Fibroblast of lung (primary cell): ENCODE results near the gene KIF26A. TPM values are rescaled to one million over a fixed set of nuclear protein-coding genes. Genes with fewer than 3 reads are reported as not detected.

Experiments used
- DNase-seq, 2 donors: peaks; one replicate each; pipeline versions ENCODE4 v3.0.0 to v3.0.0-alpha.2; 2010; ENCODE audit warnings: low read depth in 2 of 2
- H2AFZ ChIP-seq: 2 replicates; pipeline ENCODE4 v1.5.1; 2012; ENCODE audit warnings: low read length, control low read depth, inconsistent platforms
- H3K27ac ChIP-seq: 2 replicates; pipeline ENCODE4 v1.5.1; 2011; ENCODE audit warnings: low read length, control low read depth; ENCODE audit not compliant: insufficient read depth
- H3K27me3 ChIP-seq: 2 replicates; pipeline ENCODE4 v1.5.1; 2011; ENCODE audit warnings: mild to moderate bottlenecking, low read length; ENCODE audit not compliant: control insufficient read depth, insufficient read depth
- H3K36me3 ChIP-seq: 2 replicates; pipeline ENCODE4 v1.5.1; 2011; ENCODE audit warnings: low read length; ENCODE audit not compliant: control insufficient read depth, insufficient read depth
- H3K4me1 ChIP-seq: 2 replicates; pipeline ENCODE4 v1.5.1; 2011; ENCODE audit warnings: low read length; ENCODE audit not compliant: control insufficient read depth, insufficient read depth; ENCODE audit errors: extremely low read depth
- H3K4me2 ChIP-seq: 2 replicates; pipeline ENCODE4 v1.5.1; 2011; ENCODE audit warnings: low read length, control low read depth; ENCODE audit not compliant: insufficient read depth; ENCODE audit errors: extremely low read depth
- H3K4me3 ChIP-seq, 4 experiments: fragments of 200-600 bp in 1 of 4; sonication (generic) in 1 of 4; replicated peaks in 1 of 4; 2 replicates each; pipeline ENCODE4 v1.5.1; 2011 to 2016; ENCODE audit warnings: low read length in 4 of 4, low read depth in 3 of 4, mild to moderate bottlenecking in 3 of 4, control low read depth in 2 of 4, inconsistent platforms in 1 of 4, mixed read lengths in 1 of 4; ENCODE audit not compliant: insufficient read depth in 1 of 4; ENCODE audit errors: control extremely low read depth in 1 of 4
- H3K79me2 ChIP-seq: 2 replicates; pipeline ENCODE4 v1.5.1; 2012; ENCODE audit warnings: mild to moderate bottlenecking, low read length, inconsistent platforms; ENCODE audit not compliant: control insufficient read depth, insufficient read depth
- H3K9ac ChIP-seq: 2 replicates; pipeline ENCODE4 v1.5.1; 2011; ENCODE audit warnings: mild to moderate bottlenecking, low read length, control low read depth; ENCODE audit not compliant: insufficient read depth
- H3K9me3 ChIP-seq: 2 replicates; pipeline ENCODE4 v1.5.1; 2012; ENCODE audit warnings: low read depth, low read length; ENCODE audit not compliant: control insufficient read depth, insufficient read depth
- H4K20me1 ChIP-seq: 2 replicates; pipeline ENCODE4 v1.5.1; 2011; ENCODE audit warnings: low read length; ENCODE audit not compliant: control insufficient read depth, insufficient read depth; ENCODE audit errors: extremely low read depth
- EZH2 ChIP-seq: IDR thresholded peaks from 2 replicates; pipeline ENCODE4 v1.5.1; 2012; ENCODE audit warnings: low read length, control low read depth, mild to moderate bottlenecking; ENCODE audit errors: missing control alignments
- polyA plus RNA-seq, 2 donors: library from polyadenylated mRNA; depleted of rRNA in 1 of 2; stranded (reverse) in 1 of 2; unstranded in 1 of 2; fragments of >200 nt; gene quantifications; 2 replicates each; pipeline ENCODE4 v1.2.1, GENCODE V29; 2011 to 2012; ENCODE audit warnings: missing spikeins in 1 of 2
- total RNA-seq: library from RNA; depleted of rRNA; stranded (reverse); fragments of >200 nt; gene quantifications from 2 replicates; pipeline ENCODE4 v1.2.1, GENCODE V29; 2014
- TF ChIP-seq, protein P1 (sequence below), 2 donors: IDR thresholded peaks in 1 of 2; conservative IDR thresholded peaks in 1 of 2; 1 replicate in 1 of 2; 2 replicates in 1 of 2; pipeline ENCODE4 v1.5.1; 2011 to 2012; ENCODE audit warnings: low read length in 2 of 2, control low read depth in 1 of 2, inconsistent platforms in 1 of 2, low read depth in 1 of 2, mild to moderate bottlenecking in 1 of 2

Gene KIF26A
- total and polyA plus RNA-seq, 2 donors (not counting 1 experiment from before 2014, with no cell fraction given), result 0.01 to 2.0 TPM

DNA sequence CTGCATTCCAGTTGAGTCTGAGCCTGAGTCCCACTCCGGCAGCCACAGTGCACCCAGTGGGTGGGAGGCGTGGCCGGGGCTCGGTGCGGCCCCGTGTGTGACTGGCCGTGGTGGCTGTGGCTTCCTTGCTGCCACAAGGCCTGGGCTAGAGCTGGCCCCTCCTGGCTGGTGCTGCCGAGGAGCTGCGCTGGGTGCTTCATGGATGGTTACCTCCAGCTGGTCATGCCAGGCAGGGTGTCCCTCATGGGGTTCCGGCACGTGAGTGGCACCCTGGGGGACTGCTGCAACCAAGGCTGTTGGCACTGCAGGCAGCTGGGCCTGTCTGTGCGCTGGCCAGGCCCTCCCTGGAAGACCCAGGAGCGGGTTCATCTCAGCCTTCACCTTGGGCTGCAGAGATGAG, 62.7 kb downstream of the KIF26A start:
- no peak for DNase-seq
- Histone ChIP-seq H3K27me3 (no peaks in the 10 kb centered on the region), H3K9me3 (no peaks in the 10 kb centered on the region), H4K20me1 (no peaks in the 10 kb centered on the region), H3K9ac (no peak overlapping the region), H2AFZ (no peak overlapping the region), H3K4me2 (no peak overlapping the region), H3K4me1 (no peaks in the 10 kb centered on the region), H3K4me3 (no peak overlapping the region), H3K36me3 (no peaks in the 10 kb centered on the region), H3K79me2 (no peaks in the 10 kb centered on the region), H3K27ac (no peak overlapping the region)
- TF ChIP-seq, protein P1, sequence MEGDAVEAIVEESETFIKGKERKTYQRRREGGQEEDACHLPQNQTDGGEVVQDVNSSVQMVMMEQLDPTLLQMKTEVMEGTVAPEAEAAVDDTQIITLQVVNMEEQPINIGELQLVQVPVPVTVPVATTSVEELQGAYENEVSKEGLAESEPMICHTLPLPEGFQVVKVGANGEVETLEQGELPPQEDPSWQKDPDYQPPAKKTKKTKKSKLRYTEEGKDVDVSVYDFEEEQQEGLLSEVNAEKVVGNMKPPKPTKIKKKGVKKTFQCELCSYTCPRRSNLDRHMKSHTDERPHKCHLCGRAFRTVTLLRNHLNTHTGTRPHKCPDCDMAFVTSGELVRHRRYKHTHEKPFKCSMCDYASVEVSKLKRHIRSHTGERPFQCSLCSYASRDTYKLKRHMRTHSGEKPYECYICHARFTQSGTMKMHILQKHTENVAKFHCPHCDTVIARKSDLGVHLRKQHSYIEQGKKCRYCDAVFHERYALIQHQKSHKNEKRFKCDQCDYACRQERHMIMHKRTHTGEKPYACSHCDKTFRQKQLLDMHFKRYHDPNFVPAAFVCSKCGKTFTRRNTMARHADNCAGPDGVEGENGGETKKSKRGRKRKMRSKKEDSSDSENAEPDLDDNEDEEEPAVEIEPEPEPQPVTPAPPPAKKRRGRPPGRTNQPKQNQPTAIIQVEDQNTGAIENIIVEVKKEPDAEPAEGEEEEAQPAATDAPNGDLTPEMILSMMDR (conservative IDR thresholded peaks at IDR 0.05 in 1 of 2, IDR thresholded peaks at IDR 0.05 in 1 of 2; ENCODE audit: low read depth in 1 of 2, low read length in 2 of 2), result no peak
- TF ChIP-seq EZH2, result no peak

DNA sequence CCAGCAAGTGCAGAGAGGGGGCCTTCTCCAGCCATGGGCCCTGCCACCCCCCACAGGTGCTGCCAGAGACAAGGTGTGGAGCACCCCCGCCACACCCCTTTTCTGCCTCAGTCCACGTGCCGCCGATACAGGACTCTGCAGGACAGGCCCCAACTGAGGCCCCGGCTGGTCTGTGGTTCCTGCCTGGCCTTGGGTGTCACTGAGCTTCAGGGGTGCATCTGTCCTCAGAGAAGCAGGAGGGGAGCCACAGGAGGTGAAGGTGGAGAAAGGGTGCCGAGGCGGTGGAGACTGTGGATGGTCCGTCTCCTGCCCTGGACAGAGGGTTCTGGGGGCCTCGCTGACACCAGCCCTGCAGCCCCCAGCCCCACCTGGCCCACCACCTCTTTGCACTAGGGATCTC, 63.1 kb downstream of the KIF26A start:
- Histone ChIP-seq H3K4me3 (no peak overlapping the region), H3K27me3 (no peaks in the 10 kb centered on the region), H3K9ac (no peak overlapping the region), H3K4me1 (no peaks in the 10 kb centered on the region), H3K4me2 (no peak overlapping the region), H4K20me1 (no peaks in the 10 kb centered on the region), H3K36me3 (no peaks in the 10 kb centered on the region), H3K9me3 (no peaks in the 10 kb centered on the region), H3K79me2 (no peaks in the 10 kb centered on the region), H3K27ac (no peak overlapping the region), H2AFZ (no peak overlapping the region)
- no peak for DNase-seq
- TF ChIP-seq, protein P1 (conservative IDR thresholded peaks at IDR 0.05 in 1 of 2, IDR thresholded peaks at IDR 0.05 in 1 of 2; ENCODE audit: low read depth in 1 of 2, low read length in 2 of 2), result no peak
- no peak for TF ChIP-seq EZH2

DNA sequence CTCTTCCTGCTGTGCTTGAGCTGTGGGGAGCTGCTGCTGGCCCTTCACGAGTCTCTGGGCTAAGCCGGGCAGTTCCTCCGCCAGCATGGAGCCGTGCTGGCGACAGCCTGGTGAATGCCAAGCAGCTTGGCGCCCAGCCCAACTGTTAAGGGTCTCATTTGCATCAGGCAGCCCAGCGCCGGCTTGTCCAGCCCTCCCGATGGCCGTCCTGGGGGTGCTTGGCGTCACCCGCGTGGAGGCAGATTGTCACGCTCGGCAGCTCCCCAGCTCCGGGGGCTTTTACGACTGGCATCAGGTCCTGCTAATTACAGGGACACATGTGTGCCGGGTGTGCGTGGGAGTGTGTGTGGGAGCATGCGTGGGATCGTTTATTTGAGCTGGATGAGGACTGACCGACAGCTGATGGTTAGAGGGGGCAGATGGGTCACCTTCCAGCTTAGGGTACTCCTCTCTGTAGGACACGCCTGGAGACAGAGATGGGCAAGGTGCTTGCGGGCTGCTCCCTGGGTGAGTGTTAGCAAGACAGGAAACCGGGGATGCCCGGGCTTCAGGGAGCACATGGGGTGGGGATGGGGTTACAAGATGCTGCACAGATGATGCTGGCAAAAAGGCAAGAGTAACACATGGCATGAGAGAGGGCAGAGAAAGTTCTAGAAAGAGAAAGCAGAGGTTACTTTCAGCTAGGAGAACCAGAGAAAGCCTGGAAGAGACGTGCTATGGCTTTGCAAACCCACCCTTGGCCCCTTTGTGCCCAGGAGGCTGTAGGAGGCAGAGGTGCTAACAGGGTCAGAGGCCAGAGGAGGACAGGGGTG, 64.1 kb downstream of the KIF26A start:
- Histone ChIP-seq H3K79me2 (no peaks in the 10 kb centered on the region), H4K20me1 (no peaks in the 10 kb centered on the region), H3K9ac (no peak overlapping the region), H3K9me3 (no peaks in the 10 kb centered on the region), H3K36me3 (no peaks in the 10 kb centered on the region), H3K4me1 (no peaks in the 10 kb centered on the region), H3K27me3 (no peaks in the 10 kb centered on the region), H3K4me3 (no peak overlapping the region), H3K4me2 (no peak overlapping the region), H2AFZ (no peak overlapping the region), H3K27ac (no peak overlapping the region)
- TF ChIP-seq EZH2, result no peak
- TF ChIP-seq, protein P1 (conservative IDR thresholded peaks at IDR 0.05 in 1 of 2, IDR thresholded peaks at IDR 0.05 in 1 of 2; ENCODE audit: low read depth in 1 of 2, low read length in 2 of 2), result no peak
- DNase-seq, result no peak
